ENCODE data around the gene USP9X. TPM values are rescaled to one million over a fixed set of nuclear protein-coding genes. Genes with fewer than 3 reads are reported as not detected.

USP9X gene
- total RNA-seq, 1 donor from 2014 or later = 23.7 TPM

DNA sequence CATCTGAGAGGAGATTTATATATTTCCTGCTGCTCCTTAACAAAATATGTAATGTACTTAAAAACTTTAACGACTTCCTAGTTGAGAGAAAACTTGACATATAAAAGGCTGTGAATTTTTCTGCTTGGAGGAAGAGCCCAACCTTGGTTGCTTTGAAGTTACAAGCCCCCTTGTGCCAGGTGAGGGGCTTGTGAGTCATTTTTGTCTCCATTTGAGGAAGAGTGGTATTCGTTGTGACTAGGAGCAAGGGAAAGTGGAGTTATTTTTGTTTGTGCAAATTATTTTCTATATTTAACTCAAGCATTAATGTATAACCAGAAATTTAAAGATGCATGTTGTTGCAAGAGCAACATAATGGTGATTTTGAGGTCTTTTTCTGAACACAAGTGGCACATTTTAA, 149.7 kb downstream of the USP9X start:
- peaks cover 21 to 42% of the 10 kb centered on the region in 2 donors for H3K36me3 ChIP-seq
- TF ChIP-seq, protein P1, sequence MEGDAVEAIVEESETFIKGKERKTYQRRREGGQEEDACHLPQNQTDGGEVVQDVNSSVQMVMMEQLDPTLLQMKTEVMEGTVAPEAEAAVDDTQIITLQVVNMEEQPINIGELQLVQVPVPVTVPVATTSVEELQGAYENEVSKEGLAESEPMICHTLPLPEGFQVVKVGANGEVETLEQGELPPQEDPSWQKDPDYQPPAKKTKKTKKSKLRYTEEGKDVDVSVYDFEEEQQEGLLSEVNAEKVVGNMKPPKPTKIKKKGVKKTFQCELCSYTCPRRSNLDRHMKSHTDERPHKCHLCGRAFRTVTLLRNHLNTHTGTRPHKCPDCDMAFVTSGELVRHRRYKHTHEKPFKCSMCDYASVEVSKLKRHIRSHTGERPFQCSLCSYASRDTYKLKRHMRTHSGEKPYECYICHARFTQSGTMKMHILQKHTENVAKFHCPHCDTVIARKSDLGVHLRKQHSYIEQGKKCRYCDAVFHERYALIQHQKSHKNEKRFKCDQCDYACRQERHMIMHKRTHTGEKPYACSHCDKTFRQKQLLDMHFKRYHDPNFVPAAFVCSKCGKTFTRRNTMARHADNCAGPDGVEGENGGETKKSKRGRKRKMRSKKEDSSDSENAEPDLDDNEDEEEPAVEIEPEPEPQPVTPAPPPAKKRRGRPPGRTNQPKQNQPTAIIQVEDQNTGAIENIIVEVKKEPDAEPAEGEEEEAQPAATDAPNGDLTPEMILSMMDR (IDR thresholded peaks at IDR 0.05) = no peak
- intact Hi-C loops (cut with DNase I) = no loop called here
- no peaks in the 10 kb centered on the region for H3K4me1 ChIP-seq
- no peaks in the 10 kb centered on the region for H3K9me3 ChIP-seq
- H3K27ac ChIP-seq = no peak overlapping the region
- H3K27me3 ChIP-seq = no peaks in the 10 kb centered on the region
- H3K4me3 ChIP-seq = no peak overlapping the region
- no peak for DNase-seq (ENCODE audit: low spot score in 2 of 2)

GRCh38 chrX:41236629-41237028, 151.4 kb downstream of the USP9X start:
- Histone ChIP-seq H3K4me1 (no peaks in the 10 kb centered on the region), H3K9me3 (no peaks in the 10 kb centered on the region), H3K36me3 (peaks cover 13 to 26% of the 10 kb centered on the region in 2 donors), H3K27ac (no peak overlapping the region), H3K4me3 (no peak overlapping the region), H3K27me3 (no peaks in the 10 kb centered on the region)
- TF ChIP-seq, protein P1 (IDR thresholded peaks at IDR 0.05) = no peak
- intact Hi-C loops (cut with DNase I) = no loop called here
- DNase-seq (ENCODE audit: low spot score in 2 of 2) = no peak

GRCh38 chrX:41240509-41240908, 155.3 kb downstream of the USP9X start:
- intact Hi-C loops (cut with DNase I) = no loop called here
- TF ChIP-seq, protein P1 (IDR thresholded peaks at IDR 0.05) = no peak
- Histone ChIP-seq H3K27me3 (no peaks in the 10 kb centered on the region), H3K36me3 (no peaks in the 10 kb centered on the region), H3K27ac (no peak overlapping the region), H3K4me1 (no peaks in the 10 kb centered on the region), H3K9me3 (no peaks in the 10 kb centered on the region), H3K4me3 (no peak overlapping the region)
- DNase-seq (ENCODE audit: low spot score in 2 of 2) = no peak

DNA sequence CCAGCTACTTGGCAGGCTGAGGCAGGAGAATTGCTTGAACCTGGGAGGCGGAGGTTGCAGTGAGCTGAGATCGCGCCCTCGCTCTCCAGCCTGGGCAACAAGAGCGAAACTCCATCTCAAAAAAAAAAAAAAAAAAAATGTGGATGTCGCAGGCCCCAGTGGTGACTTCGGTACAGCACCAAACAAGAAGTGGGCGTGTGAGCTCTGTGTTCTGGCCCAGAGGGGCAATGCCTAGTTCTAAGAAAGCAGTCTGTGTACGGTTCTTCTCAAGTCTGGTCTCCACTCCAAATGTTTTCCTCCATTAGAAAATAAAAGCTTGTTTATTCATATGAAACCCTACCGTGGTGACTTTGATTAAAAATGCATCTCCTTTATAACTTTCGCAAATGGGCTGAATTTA, 156.7 kb downstream of the USP9X start:
- intact Hi-C loops (cut with DNase I) = no loop called here
- Histone ChIP-seq H3K9me3 (no peaks in the 10 kb centered on the region), H3K4me3 (no peak overlapping the region), H3K27me3 (no peaks in the 10 kb centered on the region), H3K27ac (no peak overlapping the region), H3K4me1 (no peaks in the 10 kb centered on the region), H3K36me3 (no peaks in the 10 kb centered on the region)
- no peak for DNase-seq (ENCODE audit: low spot score in 2 of 2)
- TF ChIP-seq, protein P1 (IDR thresholded peaks at IDR 0.05) = no peak

- intact Hi-C loops (cut with DNase I) = no loop called here
- Histone ChIP-seq H3K9me3 (no peaks in the 10 kb centered on the region), H3K4me1 (no peaks in the 10 kb centered on the region), H3K4me3 (no peak overlapping the region), H3K27ac (no peak overlapping the region), H3K27me3 (no peaks in the 10 kb centered on the region), H3K36me3 (no peaks in the 10 kb centered on the region)
- no peak for DNase-seq (ENCODE audit: low spot score in 2 of 2)
- TF ChIP-seq, protein P1 (IDR thresholded peaks at IDR 0.05) = no peak
Observed at GRCh38 chrX:41245641-41246040, 160.4 kb downstream of the USP9X start.

DNA sequence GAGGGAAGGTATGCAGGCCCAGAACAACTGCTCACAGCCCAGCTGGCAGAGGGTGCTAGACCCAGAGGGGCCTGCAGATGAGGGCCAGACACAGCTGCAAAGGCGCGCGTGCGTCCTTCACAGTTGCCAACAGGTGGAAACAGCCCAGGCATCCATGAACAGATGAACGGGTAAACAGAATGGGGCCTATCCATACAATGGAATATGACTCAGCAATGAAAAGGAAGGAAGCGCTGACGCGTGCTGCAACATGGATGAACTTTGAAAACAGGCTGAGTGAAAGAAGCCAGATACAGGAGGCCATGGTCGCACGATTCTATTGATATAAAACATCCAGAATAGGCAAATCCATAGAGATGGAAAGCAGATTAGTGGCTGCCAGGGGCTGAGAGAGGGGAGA, 165.6 kb downstream of the USP9X start:
- TF ChIP-seq, protein P1 (IDR thresholded peaks at IDR 0.05) = no peak
- H3K27me3 ChIP-seq = no peaks in the 10 kb centered on the region
- H3K27ac ChIP-seq = no peak overlapping the region
- DNase-seq (ENCODE audit: low spot score in 2 of 2) = peak in 1 of 2 donors; percentile 18
- no peaks in the 10 kb centered on the region for H3K9me3 ChIP-seq
- no peak overlapping the region for H3K4me3 ChIP-seq
- no peaks in the 10 kb centered on the region for H3K4me1 ChIP-seq
- intact Hi-C loops (cut with DNase I) = loop anchor here (5.0 kb wide), 1 partner anchor 599 kb away; no protein-coding TSS in a partner anchor
- H3K36me3 ChIP-seq = no peaks in the 10 kb centered on the region
